Lung (tissue), 12 donors: ENCODE results near the gene TBC1D4. TPM values are rescaled to one million over a fixed set of nuclear protein-coding genes. Genes with fewer than 3 reads are reported as not detected.
A peak's percentile ranks its signal among the peaks of the same experiment; 100 is the strongest.

Experiments
- ATAC-seq: fragments of 200-7000 bp; cut with Tn5 transposase; one replicate; pipeline ENCODE4 v1.9.1; 2020; ENCODE audit warnings: moderate number of reproducible peaks; ENCODE audit not compliant: insufficient read depth, low FRiP score
- DNase-seq, 3 donors: peaks; one replicate each; pipeline ENCODE4 v3.0.0-alpha.2; 2013 to 2017
- H3K27ac ChIP-seq, 2 donors: one replicate each; pipeline ENCODE4 v1.5.1; 2013; ENCODE audit warnings: mild to moderate bottlenecking in 2 of 2, moderate library complexity in 2 of 2, control low read depth in 1 of 2, inconsistent platforms in 1 of 2, low read depth in 1 of 2, low read length in 1 of 2
- H3K27me3 ChIP-seq, 3 donors: one replicate each; pipeline ENCODE4 v1.5.1; 2013; ENCODE audit warnings: low read length in 2 of 3; ENCODE audit not compliant: control insufficient read depth in 3 of 3, insufficient read depth in 3 of 3
- H3K36me3 ChIP-seq, 4 donors: one replicate each; pipeline ENCODE4 v1.5.1; 2013; ENCODE audit warnings: low read length in 4 of 4, mild to moderate bottlenecking in 1 of 4, moderate library complexity in 1 of 4; ENCODE audit not compliant: control insufficient read depth in 4 of 4, insufficient read depth in 4 of 4
- H3K4me1 ChIP-seq, 5 donors: one replicate each; pipeline ENCODE4 v1.5.1; 2013; ENCODE audit warnings: low read length in 5 of 5, mild to moderate bottlenecking in 2 of 5, moderate library complexity in 1 of 5; ENCODE audit not compliant: control insufficient read depth in 5 of 5, insufficient read depth in 5 of 5
- H3K4me3 ChIP-seq: one replicate; pipeline ENCODE4 v1.5.1; 2013; ENCODE audit warnings: mild to moderate bottlenecking, control low read depth, moderate library complexity
- H3K9ac ChIP-seq, 2 donors: one replicate each; pipeline ENCODE4 v1.5.1; 2013; ENCODE audit warnings: low read length in 2 of 2, control low read depth in 1 of 2; ENCODE audit not compliant: insufficient read depth in 1 of 2
- H3K9me3 ChIP-seq, 4 donors: one replicate each; pipeline ENCODE4 v1.5.1; 2013; ENCODE audit warnings: low read length in 3 of 4, mild to moderate bottlenecking in 1 of 4, moderate library complexity in 1 of 4; ENCODE audit not compliant: control insufficient read depth in 4 of 4, insufficient read depth in 3 of 4
- WGBS, 2 donors: extraction: QIAGEN DNeasy Blood & Tissue Kit; methylation state at CpG; one replicate each; pipeline ENCODE4 v1.1.7; 2013; 5-methylcytosine and 5-hydroxymethylcytosine counted together
- polyA plus RNA-seq, 2 donors: library from polyadenylated mRNA; stranded (reverse); fragments of 200-250 nt; gene quantifications; one replicate each; pipeline ENCODE4 v1.2.1, GENCODE V29; 2013
- total RNA-seq, 2 donors: library from RNA; depleted of rRNA in 1 of 2; stranded (reverse); fragments of >200 nt in 1 of 2; gene quantifications; one replicate each; pipeline ENCODE4 v1.2.1, GENCODE V29; 2014 to 2021
- TF ChIP-seq, protein P1 (sequence below): IDR thresholded peaks from 2 replicates; pipeline ENCODE4 v1.5.1; 2012; ENCODE audit warnings: mild to moderate bottlenecking; ENCODE audit errors: control extremely low read depth, extremely low read depth
- donor health status: control.
- donor health status: control.
- donor health status: Bipolar disorder and iron deficiency.
- donor health status: healthy.
- donor health status: DM: yes; HTN: yes; CAD: no.

The TBC1D4 gene
- total and polyA plus RNA-seq, 4 donors, result 4.3 to 26.4 (median 14.0) TPM

DNA sequence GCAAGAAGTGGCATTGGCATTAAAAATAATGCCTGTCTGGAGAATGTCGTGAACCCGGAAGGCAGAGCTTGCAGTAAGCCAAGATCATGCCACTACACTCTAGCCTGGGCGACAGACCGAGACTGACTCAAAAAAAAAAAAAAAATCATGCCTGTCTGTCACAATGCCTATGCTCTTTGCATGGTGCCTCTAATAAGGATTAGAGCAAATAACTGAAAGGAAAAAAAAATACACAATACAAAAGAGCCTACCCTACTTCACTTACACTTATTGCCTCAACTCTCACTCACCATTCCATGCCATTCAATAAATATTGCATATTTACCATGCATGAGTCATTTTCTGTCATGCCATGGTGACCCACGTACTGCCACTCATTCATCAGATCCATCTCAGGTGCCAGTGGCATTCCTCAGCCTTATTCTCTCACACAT lies 49.1 kb downstream of the TBC1D4 start:
- no peak overlapping the region for H3K9ac ChIP-seq
- peak overlapping the region in 1 of 2 donors; percentile 66 for H3K27ac ChIP-seq
- H3K4me1 ChIP-seq, result peaks cover 0 to 20% (median 9%) of the 10 kb centered on the region in 5 donors
- no peak overlapping the region for H3K4me3 ChIP-seq
- no peaks in the 10 kb centered on the region for H3K27me3 ChIP-seq
- WGBS, 2 donors, result 68 to 87% methylated on average over 5 of the region's 5 CpGs
- DNase-seq (no peak), ATAC-seq (peak; percentile 27)
- H3K36me3 ChIP-seq, result no peaks in the 10 kb centered on the region
- H3K9me3 ChIP-seq, result no peaks in the 10 kb centered on the region
- TF ChIP-seq, protein P1, sequence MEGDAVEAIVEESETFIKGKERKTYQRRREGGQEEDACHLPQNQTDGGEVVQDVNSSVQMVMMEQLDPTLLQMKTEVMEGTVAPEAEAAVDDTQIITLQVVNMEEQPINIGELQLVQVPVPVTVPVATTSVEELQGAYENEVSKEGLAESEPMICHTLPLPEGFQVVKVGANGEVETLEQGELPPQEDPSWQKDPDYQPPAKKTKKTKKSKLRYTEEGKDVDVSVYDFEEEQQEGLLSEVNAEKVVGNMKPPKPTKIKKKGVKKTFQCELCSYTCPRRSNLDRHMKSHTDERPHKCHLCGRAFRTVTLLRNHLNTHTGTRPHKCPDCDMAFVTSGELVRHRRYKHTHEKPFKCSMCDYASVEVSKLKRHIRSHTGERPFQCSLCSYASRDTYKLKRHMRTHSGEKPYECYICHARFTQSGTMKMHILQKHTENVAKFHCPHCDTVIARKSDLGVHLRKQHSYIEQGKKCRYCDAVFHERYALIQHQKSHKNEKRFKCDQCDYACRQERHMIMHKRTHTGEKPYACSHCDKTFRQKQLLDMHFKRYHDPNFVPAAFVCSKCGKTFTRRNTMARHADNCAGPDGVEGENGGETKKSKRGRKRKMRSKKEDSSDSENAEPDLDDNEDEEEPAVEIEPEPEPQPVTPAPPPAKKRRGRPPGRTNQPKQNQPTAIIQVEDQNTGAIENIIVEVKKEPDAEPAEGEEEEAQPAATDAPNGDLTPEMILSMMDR, result no peak

DNA sequence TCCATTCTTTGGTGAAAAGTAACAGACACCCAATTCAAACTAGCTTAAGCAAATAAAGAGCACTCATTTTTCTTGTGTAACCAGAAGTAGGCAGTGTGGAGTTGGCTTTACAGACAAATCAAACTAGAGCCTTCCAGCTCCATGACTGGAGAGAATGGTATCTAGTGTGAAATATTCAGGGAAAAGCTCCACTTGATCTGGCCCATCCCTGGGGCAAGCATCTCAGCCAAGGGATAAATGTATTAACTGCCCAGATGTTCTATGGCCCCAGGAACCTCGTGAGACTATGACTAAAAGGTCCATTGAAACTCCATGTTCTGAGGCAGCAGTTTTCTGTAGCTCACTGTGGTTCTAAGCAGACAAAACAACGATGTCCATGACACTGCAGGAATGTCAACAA lies 49.9 kb downstream of the TBC1D4 start:
- H3K4me3 ChIP-seq, result no peak overlapping the region
- 73 to 76% methylated on average over 2 of the region's 2 CpGs for WGBS, 2 donors
- peak overlapping the region; percentile 39 to 60 for H3K27ac ChIP-seq
- no peak for DNase-seq
- H3K9me3 ChIP-seq, result no peaks in the 10 kb centered on the region
- H3K27me3 ChIP-seq, result no peaks in the 10 kb centered on the region
- TF ChIP-seq, protein P1, result no peak
- H3K36me3 ChIP-seq, result no peaks in the 10 kb centered on the region
- H3K4me1 ChIP-seq, result peaks cover 0 to 20% (median 6%) of the 10 kb centered on the region in 5 donors
- no peak for ATAC-seq
- H3K9ac ChIP-seq, result no peak overlapping the region

DNA sequence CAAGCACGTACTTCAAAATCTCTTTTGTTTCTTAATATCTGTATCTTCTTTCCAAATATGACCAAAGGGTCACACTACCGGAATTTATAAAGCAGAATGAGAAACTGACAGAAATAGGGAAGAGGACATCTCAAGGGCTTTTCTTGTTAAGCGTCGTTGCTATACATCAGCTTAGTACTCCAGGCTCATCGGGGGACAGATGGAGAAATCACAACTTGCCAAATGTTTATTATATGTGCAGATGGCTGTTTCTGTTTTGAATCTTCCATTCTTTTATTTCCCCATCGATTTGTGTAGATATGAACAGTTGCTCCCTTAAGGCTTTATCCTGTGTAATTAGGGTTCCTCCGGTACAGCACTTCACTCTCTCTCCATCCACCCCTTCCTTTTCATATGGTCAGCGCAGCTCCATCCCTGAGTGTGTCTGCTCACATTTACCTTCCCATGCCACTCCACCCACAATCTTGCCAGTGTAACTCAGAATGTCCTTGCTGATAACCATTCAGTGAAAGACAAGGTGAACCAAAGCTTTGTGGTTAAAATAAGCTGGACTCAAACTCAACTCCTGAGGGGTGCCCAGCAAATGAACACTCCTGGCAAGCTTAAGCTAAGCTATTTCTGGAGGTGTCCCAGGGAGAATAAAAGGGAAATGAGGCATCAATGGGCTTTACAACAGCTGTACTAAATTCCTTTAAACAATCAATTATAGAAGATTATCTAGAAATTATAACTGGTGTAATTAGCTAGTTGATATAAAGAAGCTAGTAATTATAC lies 51.3 kb downstream of the TBC1D4 start:
- no peaks in the 10 kb centered on the region for H3K36me3 ChIP-seq
- H3K27me3 ChIP-seq, result no peaks in the 10 kb centered on the region
- peak overlapping the region in 1 of 2 donors; percentile 2 for H3K27ac ChIP-seq
- H3K4me3 ChIP-seq, result no peak overlapping the region
- H3K4me1 ChIP-seq, result peaks cover 0 to 20% (median 6%) of the 10 kb centered on the region in 5 donors
- ATAC-seq (no peak), DNase-seq (peak in 1 of 3 donors; percentile 33)
- 86 to 89% methylated on average over 8 of the region's 8 CpGs for WGBS, 2 donors
- no peaks in the 10 kb centered on the region for H3K9me3 ChIP-seq
- TF ChIP-seq, protein P1, result no peak
- no peak overlapping the region for H3K9ac ChIP-seq
